HG03108 (cell line): ENCODE data around the gene USP51.
"Not testable (repeated sequence)": the region's sequence is repeated elsewhere in the genome, so short reads cannot be mapped to it uniquely, and the experiment has no call there.

ENCODE experiments used
- ATAC-seq: cut with Tn5 transposase; IDR thresholded peaks from one replicate; pipeline ENCODE4 v1.9.1; 2021; ENCODE audit warnings: moderate library complexity; ENCODE audit not compliant: unreplicated experiment

USP51 gene

GRCh38 chrX:55465791-55466190 lies 23.9 kb downstream of the USP51 start:
- ATAC-seq, result not testable (repeated sequence)

- ATAC-seq, result not testable (repeated sequence)
Observed at GRCh38 chrX:55465108-55465507, 24.5 kb downstream of the USP51 start.

GRCh38 chrX:55464050-55464449 lies 25.6 kb downstream of the USP51 start:
- ATAC-seq, result peak; percentile 63

- ATAC-seq, result not testable (repeated sequence)
Observed at GRCh38 chrX:55459926-55460325, 29.7 kb downstream of the USP51 start.

DNA sequence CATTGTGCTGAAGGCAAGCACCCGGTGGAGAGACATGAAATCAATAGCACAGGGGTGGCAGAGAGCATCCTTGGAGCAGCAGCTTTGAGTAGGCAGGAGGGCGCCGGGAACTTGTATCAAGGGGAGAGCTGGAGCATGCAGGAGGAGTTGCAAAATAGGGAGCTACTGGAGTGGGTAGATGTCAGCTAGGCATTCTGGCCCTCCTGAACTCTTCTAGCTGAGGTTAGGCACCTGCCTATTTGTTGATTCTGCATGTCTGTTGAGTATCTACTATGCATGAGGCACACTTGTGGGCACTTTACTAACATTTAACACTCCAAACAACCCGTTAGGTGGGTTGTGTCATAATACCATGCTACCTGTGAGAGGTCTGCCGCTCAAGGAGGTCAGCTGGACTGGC lies 30.2 kb downstream of the USP51 start:
- ATAC-seq, result not testable (repeated sequence)

DNA sequence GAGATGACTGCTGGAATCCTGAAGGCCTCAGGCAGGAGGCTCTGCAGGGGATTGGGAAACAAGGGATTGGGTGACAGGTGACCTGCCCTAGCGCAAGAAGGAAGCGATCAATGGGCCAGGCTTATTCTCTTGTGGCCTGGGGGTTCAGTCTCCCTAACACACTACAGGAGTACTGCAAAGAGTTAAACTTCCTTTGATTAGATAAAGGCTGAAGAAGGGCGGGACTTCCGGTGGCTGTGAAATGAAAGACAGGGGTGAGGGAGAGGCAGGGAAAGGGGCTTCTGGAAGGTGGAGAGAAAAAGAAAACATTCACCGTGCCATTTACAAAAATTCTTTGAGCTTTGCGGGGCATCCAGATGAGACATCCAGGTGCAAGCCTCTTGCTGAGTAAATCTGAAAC lies 33.9 kb downstream of the USP51 start:
- not testable (repeated sequence) for ATAC-seq

DNA sequence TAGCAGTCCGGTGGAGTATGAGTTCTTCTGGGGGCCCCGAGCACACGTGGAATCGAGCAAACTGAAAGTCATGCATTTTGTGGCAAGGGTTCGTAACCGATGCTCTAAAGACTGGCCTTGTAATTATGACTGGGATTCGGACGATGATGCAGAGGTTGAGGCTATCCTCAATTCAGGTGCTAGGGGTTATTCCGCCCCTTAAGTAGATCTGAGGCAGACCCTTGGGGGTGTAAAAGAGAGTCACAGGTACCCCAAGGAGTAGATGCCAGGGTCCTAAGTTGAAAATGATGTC lies 36.9 kb downstream of the USP51 start:
- ATAC-seq, result no peak

DNA sequence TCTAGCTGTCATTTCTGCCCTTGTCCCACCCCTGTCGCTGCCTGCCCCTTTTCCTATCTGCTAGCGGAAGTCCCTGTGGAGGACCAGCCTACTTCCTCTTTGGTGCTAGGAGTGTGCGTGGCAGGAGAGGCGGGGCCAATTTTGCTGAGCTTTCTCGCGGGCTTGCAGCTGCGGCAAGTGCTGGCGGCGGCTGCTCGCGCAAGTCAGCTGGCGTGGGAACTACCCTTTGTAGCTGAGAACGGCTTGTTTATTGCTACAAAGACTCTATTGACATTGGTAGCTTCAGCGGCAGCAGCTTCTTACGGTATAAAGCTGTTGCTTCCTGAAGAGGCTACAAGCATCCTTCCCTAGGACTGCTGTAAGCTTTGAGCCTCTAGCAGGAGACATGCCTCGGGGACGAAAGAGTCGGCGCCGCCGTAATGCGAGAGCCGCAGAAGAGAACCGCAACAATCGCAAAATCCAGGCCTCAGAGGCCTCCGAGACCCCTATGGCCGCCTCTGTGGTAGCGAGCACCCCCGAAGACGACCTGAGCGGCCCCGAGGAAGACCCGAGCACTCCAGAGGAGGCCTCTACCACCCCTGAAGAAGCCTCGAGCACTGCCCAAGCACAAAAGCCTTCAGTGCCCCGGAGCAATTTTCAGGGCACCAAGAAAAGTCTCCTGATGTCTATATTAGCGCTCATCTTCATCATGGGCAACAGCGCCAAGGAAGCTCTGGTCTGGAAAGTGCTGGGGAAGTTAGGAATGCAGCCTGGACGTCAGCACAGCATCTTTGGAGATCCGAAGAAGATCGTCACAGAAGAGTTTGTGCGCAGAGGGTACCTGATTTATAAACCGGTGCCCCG lies 37.4 kb downstream of the USP51 start, which contains the start of gene MAGEH1:
Gene MAGEH1, plus strand, starts transcription at position 138 of the 843 bp plus-strand sequence. Its CDS starts 248 bp downstream, at position 386.
- ATAC-seq, result peak; percentile 97

DNA sequence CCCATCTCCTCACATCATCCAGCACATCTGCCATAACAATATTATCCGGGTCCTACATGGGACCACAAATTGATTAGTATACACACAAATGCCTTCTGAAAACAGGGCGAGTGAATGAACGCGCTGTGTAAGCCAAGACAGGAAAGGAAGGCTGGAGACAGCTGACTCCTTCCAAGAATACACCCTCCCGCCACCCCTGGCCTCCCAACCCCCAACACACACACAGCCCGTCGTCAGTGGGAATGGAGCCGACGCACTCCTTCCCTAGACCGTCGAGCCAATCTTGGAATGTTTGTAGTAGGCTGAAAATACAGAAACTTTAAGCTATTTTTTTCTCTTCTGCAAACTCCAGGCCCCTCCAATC lies 38.0 kb downstream of the USP51 start:
- ATAC-seq, result peak; percentile 24

- ATAC-seq, result no peak
Observed at GRCh38 chrX:55451141-55451540, 38.5 kb downstream of the USP51 start.

GRCh38 chrX:55450259-55450658 lies 39.4 kb downstream of the USP51 start:
- ATAC-seq, result no peak

GRCh38 chrX:55443468-55443867 lies 46.2 kb downstream of the USP51 start:
- ATAC-seq, result not testable (repeated sequence)
